Activated T-cell treated with anti-CD3 and anti-CD28 coated beads, Interleukin-2, amount 50 U/mL, for 72 hours (primary cell): ENCODE data around the gene LAGE3. TPM values are rescaled to one million over a fixed set of nuclear protein-coding genes. Genes with fewer than 3 reads are reported as not detected.

Experiments
- ATAC-seq, 2 donors: fragments of 150-1000 bp; cut with Tn5 transposase; replicated peaks in 1 of 2; 2 replicates each; pipeline ENCODE4 v1.10.0; 2021; ENCODE audit warnings: moderate library complexity in 2 of 2, mild to moderate bottlenecking in 1 of 2
- DNase-seq, 2 donors: peaks; one replicate each; pipeline ENCODE4 v3.0.0; 2021 to 2022; ENCODE audit warnings: mixed read lengths in 1 of 2
- H3K27ac Mint-ChIP-seq: one replicate; pipeline ENCODE4 v1.8.0; 2022; ENCODE audit warnings: mild to moderate bottlenecking, moderate library complexity, mixed read lengths
- H3K27me3 Mint-ChIP-seq: one replicate; pipeline ENCODE4 v1.8.0; 2022; ENCODE audit warnings: low read depth, mixed read lengths
- H3K36me3 Mint-ChIP-seq, 2 donors: one replicate each; pipeline ENCODE4 v1.8.0; 2022; ENCODE audit warnings: mixed read lengths in 2 of 2, mild to moderate bottlenecking in 1 of 2; ENCODE audit not compliant: insufficient read depth in 2 of 2
- H3K4me1 Mint-ChIP-seq: one replicate; pipeline ENCODE4 v1.8.0; 2022; ENCODE audit warnings: low read depth, mixed read lengths
- H3K4me3 Mint-ChIP-seq, 2 donors: one replicate each; pipeline ENCODE4 v1.8.0; 2022; ENCODE audit warnings: mild to moderate bottlenecking in 2 of 2, mixed read lengths in 2 of 2, moderate library complexity in 2 of 2
- H3K9me3 Mint-ChIP-seq, 2 donors: one replicate each; pipeline ENCODE4 v1.8.0; 2022; ENCODE audit warnings: mixed read lengths in 2 of 2
- total RNA-seq, 2 donors: library from RNA; stranded (reverse); gene quantifications; one replicate each; pipeline ENCODE4 v1.2.3, GENCODE V29; 2022

LAGE3 gene
- total RNA-seq, 2 donors from 2014 or later: 34.3 to 35.8 TPM

DNA sequence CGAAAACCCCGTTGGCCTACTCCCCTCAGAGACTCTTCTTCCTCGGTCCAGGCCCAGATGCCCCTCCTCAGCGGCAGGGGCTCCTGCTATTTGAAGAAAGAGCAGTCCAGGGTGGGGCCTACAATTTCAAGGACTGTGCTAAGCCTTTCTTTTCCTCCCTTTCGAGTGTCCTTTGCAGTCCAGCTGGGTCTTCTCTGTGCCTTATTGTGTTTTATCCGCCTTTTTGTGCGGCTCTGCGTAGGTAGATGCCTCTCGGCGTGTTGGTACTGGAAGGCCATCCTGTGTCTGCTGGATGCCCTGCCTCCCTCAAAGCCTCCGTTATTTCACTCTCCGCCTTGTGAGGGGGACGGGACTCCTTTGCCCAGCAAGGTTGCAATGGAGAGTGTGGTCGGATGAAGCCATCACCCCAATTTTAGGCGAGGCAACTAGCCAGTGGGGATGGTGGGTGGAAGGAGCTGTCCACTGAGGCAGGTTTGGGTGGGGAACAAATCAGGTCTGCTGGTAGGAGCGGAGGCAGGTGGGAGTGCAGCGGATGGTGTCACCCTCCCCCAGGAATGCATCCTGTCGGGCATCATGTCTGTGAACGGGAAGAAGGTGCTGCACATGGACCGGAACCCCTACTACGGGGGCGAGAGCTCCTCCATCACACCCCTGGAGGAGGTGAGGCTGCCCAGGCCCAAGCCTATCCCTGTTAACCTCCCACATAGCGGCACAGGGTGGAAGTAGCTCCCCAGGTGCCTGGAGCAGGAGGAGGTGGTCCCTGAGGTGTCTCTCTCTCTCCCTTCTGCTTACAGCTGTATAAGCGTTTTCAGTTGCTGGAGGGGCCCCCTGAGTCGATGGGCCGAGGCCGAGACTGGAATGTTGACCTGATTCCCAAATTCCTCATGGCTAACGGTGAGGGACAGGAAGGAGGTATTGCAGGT, 40.8 kb downstream of the LAGE3 start:
- peak overlapping the region; percentile 90 for H3K27ac Mint-ChIP-seq
- ATAC-seq (no peak), DNase-seq (no peak)
- H3K9me3 Mint-ChIP-seq: no peaks in the 10 kb centered on the region
- peaks cover 14% of the 10 kb centered on the region for H3K4me1 Mint-ChIP-seq
- H3K36me3 Mint-ChIP-seq: peaks cover 3 to 12% of the 10 kb centered on the region in 2 donors
- H3K4me3 Mint-ChIP-seq: peak overlapping the region; percentile 87 to 89
- H3K27me3 Mint-ChIP-seq: no peaks in the 10 kb centered on the region

DNA sequence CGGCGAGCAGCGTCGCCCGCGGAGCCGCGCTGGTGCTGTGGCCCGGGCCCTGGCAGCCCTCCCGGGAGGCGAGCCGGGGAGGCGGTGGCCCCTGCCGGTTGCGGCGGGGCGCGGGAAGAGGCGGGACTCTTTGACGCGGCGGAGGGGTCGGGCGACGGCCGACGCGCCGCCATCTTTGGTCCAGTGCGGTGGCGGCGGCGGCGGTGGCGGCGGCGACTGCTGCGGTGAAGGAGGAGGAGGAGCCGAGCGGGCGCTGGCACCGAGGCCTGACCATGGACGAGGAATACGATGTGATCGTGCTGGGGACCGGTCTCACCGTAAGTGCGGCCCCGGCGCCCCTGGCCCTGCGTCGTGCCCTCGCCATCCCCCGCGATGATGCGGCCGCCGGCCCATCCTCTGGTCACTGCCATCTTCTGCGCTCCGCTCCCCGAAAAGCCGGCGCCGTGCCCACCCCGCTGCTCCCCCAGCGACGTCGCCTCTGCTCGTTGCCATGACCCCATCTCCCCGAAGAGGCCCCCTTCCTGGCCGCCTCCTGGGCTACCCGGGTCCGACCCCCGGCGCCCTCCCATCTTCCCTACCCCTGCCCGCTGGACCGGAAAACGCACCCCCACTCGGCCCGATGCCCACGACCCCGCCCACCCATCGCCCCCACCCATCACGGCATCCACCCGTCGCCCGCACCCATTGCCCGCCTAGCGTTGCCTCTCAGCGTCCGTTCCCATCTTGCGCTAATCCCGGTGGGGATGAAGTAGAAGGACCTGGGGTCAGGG, 41.9 kb downstream of the LAGE3 start, which contains the start of gene GDI1:
GDI1 (plus strand) TSS at position 172 of the 770 bp plus-strand sequence; CDS start at position 273, 101 bp downstream.
- ATAC-seq: peak; percentile 72 to 73
- H3K4me1 Mint-ChIP-seq: peaks cover 14% of the 10 kb centered on the region
- DNase-seq: peak; percentile 63 to 75
- peak within 1 kb of the TSS; percentile 87 to 89 for H3K4me3 Mint-ChIP-seq
- H3K36me3 Mint-ChIP-seq: peaks cover 3 to 10% of the 10 kb centered on the region in 2 donors
- H3K27me3 Mint-ChIP-seq: no peaks in the 10 kb centered on the region
- no peaks in the 10 kb centered on the region for H3K9me3 Mint-ChIP-seq
- H3K27ac Mint-ChIP-seq: peak within 1 kb of the TSS; percentile 90

DNA sequence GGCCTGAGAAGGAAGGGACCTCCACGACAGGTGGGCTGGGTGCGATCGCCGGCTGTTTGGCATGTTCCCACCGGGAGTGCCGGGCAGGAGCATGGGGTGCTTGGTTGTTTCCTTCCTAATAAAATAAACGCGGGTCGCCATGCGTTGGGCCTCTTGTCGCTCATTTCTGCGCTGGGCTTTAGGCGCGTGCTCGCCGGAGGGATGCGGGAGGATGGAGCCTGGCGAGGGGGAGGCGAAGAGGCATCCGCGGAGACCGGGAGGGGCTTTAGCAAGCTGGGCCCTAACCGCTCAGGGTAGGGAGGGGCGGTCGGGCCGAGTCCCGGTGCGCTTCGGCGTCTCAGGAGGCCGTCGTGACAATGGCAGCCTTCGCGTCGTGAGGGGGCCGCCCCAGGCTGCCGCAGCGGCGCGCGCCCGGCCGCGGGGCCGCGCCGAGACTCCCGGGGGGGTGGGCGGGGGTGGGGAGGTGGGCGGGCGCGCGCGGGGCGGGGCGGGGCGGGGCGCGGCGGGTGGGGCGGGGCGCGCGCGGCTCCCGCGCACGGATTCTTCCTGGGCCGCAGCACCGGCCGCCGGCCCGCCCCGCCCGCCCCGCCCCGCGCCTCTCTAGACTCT, 42.6 kb downstream of the LAGE3 start:
- peak; percentile 78 to 79 for ATAC-seq
- H3K36me3 Mint-ChIP-seq: peaks cover 3 to 9% of the 10 kb centered on the region in 2 donors
- H3K9me3 Mint-ChIP-seq: no peaks in the 10 kb centered on the region

DNA sequence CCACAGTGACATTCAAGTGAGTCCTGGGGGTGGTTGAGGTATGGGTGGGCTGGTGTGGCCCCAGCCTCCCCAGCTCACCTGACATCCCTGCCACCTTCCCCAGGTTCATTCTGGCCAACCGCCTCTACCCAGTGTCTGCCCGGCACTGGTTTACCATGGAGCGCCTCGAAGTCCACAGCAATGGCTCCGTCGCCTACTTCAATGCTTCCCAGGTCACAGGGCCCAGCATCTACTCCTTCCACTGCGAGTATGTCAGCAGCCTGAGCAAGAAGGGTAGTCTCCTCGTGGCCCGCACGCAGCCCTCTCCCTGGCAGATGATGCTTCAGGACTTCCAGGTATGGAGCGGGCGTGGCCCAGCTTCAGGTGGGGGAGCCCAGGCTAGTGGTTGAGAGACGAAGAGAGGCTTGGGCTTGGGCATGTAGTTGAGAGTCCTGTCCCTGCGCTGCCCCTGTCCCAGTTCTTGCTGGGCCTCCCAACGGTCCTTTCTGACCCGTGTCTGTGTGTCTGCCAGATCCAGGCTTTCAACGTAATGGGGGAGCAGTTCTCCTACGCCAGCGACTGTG, 43.8 kb downstream of the LAGE3 start:
- Mint-ChIP-seq H3K27ac (no peak overlapping the region), H3K9me3 (no peaks in the 10 kb centered on the region), H3K4me3 (no peak overlapping the region), H3K27me3 (no peaks in the 10 kb centered on the region), H3K4me1 (peaks cover 21% of the 10 kb centered on the region), H3K36me3 (peaks cover 3 to 9% of the 10 kb centered on the region in 2 donors)
- ATAC-seq (no peak), DNase-seq (no peak)

More for the DNA sequence above, 42.6 kb downstream of the LAGE3 start:
- Mint-ChIP-seq H3K4me1 (peaks cover 14% of the 10 kb centered on the region), H3K27ac (peak overlapping the region; percentile 88), H3K4me3 (peak overlapping the region; percentile 81 to 83), H3K27me3 (no peaks in the 10 kb centered on the region)
- peak; percentile 57 to 63 for DNase-seq

DNA sequence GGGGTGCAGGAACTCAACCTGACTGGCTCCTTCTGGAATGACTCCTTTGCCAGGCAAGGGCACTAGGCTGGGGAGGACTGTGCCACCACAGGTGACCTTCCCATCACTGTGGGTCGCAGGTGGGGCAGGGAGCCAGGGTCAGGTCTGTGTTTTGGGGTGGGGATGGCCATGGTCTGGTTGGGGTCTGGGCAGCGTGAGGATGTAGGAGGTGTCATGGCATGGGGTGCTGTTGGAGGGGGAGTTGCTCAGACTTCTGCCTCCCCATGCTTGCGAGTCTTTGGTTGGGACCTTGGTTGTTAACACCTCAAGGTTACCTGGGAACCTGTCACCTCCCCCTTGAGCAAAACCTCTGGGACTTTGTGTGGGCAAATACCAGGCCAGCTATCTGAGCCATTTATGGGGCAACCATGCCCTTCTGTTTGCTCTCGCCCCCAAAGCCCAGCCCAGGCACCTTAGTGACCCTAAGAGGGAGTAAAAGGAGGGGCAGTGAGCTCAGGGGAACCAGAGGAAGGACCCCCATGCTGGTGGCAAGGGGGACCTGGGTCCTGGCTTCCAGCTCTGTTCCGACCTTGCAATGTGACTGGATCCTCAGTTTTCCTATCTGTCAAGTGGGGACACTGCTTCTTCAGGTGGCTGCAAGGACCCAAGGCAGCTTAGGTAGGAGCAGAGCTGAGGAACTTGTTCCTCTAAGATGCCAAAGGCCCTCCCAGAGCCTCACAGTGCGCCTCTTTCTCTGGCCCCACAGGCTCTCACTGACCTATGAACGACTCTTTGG, 44.5 kb downstream of the LAGE3 start:
- ATAC-seq (no peak), DNase-seq (no peak)
- Mint-ChIP-seq H3K9me3 (no peaks in the 10 kb centered on the region), H3K4me1 (peaks cover 24% of the 10 kb centered on the region), H3K27me3 (no peaks in the 10 kb centered on the region), H3K4me3 (no peak overlapping the region), H3K27ac (no peak overlapping the region), H3K36me3 (peaks cover 3 to 9% of the 10 kb centered on the region in 2 donors)

DNA sequence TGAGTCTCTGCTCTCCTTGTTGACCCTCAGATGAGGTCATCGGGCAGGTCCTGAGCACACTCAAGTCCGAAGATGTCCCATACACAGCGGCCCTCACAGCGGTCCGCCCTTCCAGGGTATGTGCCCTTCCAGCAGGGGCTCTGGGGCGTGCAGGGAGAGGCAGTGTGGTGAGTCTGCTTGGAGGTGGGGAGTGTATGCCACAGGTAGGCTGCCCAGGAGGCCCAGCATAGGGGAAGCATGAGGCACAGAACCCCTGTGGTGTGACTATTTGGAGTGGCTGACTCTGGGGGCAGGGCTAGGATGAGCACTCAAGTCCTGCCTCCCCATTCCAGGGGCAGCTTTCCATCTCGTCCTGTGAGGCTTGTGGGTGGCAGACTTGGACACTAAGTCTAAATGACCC, 45.5 kb downstream of the LAGE3 start:
- Mint-ChIP-seq H3K27me3 (no peaks in the 10 kb centered on the region), H3K27ac (no peak overlapping the region), H3K9me3 (no peaks in the 10 kb centered on the region), H3K4me1 (peaks cover 29% of the 10 kb centered on the region), H3K36me3 (peaks cover 3 to 9% of the 10 kb centered on the region in 2 donors), H3K4me3 (no peak overlapping the region)
- ATAC-seq (no peak), DNase-seq (no peak)

DNA sequence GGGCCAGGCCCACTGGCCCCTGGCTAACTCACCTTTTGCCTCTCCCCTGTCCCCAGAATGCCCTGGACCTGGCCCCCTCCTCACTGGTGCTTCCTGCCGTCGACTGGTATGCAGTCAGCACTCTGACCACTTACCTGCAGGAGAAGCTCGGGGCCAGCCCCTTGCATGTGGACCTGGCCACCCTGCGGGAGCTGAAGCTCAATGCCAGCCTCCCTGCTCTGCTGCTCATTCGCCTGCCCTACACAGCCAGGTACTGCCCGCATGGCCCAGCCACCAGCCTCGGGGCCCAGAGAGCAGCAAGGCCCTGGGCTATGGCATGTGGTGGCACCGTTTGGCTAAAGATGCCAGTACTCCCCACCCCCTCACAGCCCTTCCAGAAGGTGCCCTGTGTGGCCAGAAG, 46.9 kb downstream of the LAGE3 start:
- Mint-ChIP-seq H3K4me1 (peaks cover 33% of the 10 kb centered on the region), H3K27ac (no peak overlapping the region), H3K9me3 (no peaks in the 10 kb centered on the region), H3K36me3 (no peaks in the 10 kb centered on the region), H3K4me3 (no peak overlapping the region), H3K27me3 (no peaks in the 10 kb centered on the region)
- no peak for ATAC-seq
- DNase-seq: no peak

DNA sequence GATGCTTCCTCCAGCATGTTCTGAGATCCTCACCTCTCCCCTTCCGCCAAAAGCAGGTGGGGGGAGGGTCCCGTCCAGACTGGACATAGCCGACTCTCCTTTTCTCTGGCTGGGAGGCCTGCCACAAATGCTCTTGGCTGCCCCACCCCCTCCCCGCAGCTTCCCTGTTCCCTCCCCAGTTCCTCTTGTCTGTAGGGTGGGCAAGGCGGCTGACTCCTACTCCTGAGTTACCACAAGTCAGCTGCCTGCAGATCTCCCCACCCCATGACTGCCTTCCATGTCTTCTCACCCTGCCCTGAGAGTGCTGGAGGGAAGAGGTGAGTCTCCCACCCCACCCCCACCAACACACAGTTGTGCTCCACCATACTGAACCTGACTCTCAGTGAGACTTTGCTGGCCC, 47.7 kb downstream of the LAGE3 start:
- no peaks in the 10 kb centered on the region for H3K36me3 Mint-ChIP-seq
- H3K4me1 Mint-ChIP-seq: peaks cover 35% of the 10 kb centered on the region
- ATAC-seq: no peak
- H3K4me3 Mint-ChIP-seq: no peak overlapping the region
- no peak for DNase-seq
- H3K27me3 Mint-ChIP-seq: no peaks in the 10 kb centered on the region
- H3K9me3 Mint-ChIP-seq: no peaks in the 10 kb centered on the region
- no peak overlapping the region for H3K27ac Mint-ChIP-seq

DNA sequence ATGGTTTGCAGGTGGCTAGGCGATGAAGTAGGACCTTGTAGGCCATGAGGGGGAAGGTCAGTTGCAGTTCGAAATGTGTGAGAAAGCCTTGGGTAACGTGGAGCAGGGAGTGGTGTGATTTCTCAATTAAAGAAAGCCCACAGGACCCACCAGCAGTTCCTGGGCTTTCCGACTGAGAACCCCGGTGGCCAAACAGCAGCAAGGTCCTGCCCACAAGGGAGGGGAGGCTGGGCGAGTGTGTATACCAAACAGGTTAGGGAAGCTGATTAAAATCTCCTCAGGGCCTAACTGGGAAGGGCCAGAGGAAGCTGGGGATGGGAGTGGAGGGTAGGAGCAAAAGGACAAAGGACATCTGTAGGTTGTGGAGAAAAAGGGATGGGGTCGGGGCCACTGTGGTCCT, 48.2 kb downstream of the LAGE3 start:
- H3K36me3 Mint-ChIP-seq: no peaks in the 10 kb centered on the region
- no peak for ATAC-seq
- H3K27ac Mint-ChIP-seq: peak overlapping the region; percentile 66
- peak overlapping the region in 1 of 2 donors; percentile 27 for H3K4me3 Mint-ChIP-seq
- peaks cover 31% of the 10 kb centered on the region for H3K4me1 Mint-ChIP-seq
- no peaks in the 10 kb centered on the region for H3K27me3 Mint-ChIP-seq
- no peaks in the 10 kb centered on the region for H3K9me3 Mint-ChIP-seq
- DNase-seq: no peak

DNA sequence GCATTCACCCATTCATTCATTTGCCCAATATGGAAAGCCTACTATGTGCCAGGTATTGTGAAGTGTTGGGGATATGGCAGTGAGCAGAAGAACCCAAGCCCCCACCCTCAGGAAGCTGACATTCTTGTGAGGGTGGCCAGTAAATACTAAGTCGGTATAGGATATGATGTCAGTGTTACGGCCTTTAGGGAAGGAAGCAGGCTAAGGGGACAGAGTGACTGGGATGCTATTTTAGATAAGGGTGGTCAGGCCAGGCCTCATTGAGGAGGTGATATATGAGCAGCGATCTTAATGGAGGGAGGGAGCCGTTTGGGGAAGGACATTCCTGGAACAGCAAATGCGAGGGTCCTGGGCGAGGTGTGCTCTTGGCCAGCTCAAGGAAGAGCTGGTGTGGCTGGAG, 48.6 kb downstream of the LAGE3 start:
- peak overlapping the region in 1 of 2 donors; percentile 33 for H3K4me3 Mint-ChIP-seq

DNA sequence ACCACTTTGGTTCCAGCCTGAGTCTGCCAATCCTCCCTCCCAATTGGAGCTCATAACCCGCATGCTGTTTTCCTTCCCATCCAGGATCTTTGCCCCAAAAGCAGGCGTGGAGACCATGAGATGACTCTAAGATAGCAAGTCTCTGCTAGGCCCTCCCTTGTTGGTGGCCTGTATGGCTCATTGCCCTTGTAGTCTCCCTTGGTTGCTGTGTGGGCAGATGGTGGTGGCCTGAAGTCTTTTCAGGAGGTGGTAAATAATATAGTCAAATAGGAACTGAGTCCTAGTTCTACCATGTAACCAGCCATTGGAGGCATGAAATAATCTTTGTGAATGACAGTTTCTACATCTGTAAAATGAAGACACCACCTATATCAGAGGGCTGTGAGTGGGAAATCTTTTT, 49.4 kb downstream of the LAGE3 start:
- Mint-ChIP-seq H3K27ac (peak overlapping the region; percentile 60), H3K4me3 (peak overlapping the region; percentile 87 to 88), H3K27me3 (no peaks in the 10 kb centered on the region), H3K4me1 (peaks cover 30% of the 10 kb centered on the region), H3K9me3 (no peaks in the 10 kb centered on the region), H3K36me3 (no peaks in the 10 kb centered on the region)
- ATAC-seq (no peak), DNase-seq (no peak)

More for the DNA sequence above, 48.6 kb downstream of the LAGE3 start:
- Mint-ChIP-seq H3K4me1 (peaks cover 30% of the 10 kb centered on the region), H3K36me3 (no peaks in the 10 kb centered on the region), H3K27ac (peak overlapping the region; percentile 66), H3K9me3 (no peaks in the 10 kb centered on the region), H3K27me3 (no peaks in the 10 kb centered on the region)
- ATAC-seq (no peak), DNase-seq (no peak)
